ENCODE measurements around the gene OLIG2. TPM values are rescaled to one million over a fixed set of nuclear protein-coding genes. Genes with fewer than 3 reads are reported as not detected.

The OLIG2 gene
- polyA plus RNA-seq, 4 donors = not detected

DNA sequence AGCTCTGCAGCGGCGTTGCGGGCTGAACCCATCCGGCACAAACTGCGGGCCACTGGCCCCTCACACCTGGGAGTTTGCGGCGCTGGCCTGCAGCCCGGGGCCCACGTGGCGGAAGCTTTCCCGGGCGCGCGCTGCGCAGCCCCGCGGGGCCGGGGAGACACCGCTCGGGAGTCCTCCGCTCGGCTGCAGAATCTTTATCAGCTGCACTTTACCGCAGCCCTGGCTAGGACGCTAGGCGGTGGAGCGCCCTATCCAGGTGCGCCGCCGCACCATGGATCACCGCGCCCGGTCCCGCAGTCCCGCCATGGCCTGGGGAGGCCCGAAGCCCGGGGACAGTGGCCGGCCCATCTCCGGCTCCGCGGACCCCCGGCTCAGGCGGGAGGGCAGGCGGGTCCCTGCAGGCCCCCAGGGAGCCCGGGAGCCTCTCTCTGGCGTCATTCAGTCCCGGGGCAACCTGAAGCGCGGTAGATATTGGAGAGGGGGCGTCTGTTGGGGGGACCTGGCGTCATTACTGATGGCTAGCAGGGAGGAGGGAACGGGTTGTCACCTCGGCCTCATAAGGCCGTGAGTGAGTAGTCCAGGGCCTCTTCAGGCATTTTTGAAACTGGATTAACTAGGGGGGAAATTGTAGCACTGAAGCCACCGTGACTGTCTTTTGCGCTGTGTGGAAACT is 5.7 kb upstream of the OLIG2 start:
- no peak for DNase-seq (ENCODE audit: low read depth in 4 of 4, low spot score in 3 of 4)

DNA sequence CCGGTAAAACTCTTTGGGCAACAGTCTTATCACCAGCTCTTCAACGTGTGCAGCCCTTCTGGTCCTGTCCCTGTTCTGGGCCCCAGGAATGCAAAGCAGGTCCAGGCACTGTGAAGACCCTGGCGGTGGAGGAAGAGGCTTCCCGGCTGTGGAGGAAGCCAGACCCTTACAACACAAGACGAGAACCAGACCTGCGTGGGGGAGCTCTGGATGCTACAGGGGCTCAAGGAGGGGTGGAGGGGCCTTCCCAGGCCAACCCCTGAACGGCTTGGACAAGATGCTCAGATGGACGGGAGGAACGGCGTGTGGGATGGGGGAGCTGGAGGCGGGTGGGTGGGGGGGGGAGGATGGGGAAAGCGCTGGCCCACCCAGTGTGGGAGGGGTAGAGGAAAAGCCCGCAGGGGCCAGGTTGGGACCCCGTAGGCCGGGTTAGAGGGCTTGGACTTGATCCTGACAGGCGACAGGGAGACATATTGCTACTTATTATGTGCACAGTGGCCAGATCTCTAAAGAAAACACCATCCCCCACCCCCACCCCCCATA is 5.1 kb upstream of the OLIG2 start:
- DNase-seq (ENCODE audit: low read depth in 4 of 4, low spot score in 3 of 4) = no peak

DNA sequence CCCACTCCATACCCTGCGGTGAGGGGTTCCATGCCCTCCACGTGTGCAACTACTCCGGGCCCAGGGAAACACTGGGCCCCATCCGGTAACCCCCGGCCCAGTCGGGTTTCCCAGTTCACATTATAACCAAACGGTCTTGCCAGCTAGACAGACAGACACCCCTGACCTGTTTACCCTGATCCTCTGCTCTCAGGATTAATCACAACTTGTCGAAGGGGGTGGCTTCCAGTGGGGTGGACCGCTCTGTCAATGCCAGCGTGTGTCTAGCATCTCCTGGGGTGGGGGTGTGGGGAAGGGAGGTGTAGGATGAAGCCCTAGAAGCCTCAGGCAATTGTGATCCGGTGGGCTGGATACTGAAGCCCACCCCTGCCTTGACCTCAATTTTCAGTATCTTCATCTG is 4.6 kb upstream of the OLIG2 start:
- DNase-seq (ENCODE audit: low read depth in 4 of 4, low spot score in 3 of 4) = no peak

DNA sequence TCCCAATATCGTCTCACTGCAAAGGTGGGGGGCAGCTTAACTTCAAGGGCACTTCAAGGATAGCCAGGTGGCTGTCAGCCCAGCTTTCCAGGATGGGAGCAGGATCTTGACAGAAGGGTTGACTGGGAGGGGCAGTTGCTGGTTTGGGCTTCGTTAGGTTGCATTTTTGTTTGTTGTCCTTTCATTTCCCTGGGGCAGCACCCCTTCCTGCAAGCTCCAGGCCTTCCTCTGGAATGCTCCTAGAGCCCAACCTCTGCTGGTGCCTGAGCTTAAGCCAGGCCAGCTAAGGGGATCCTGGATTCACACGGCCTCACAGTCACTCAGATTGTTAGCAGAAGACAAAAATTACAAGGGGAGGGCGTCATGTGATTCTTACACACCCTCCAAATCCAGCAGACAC is 4.1 kb upstream of the OLIG2 start:
- DNase-seq (ENCODE audit: low read depth in 4 of 4, low spot score in 3 of 4) = no peak

DNA sequence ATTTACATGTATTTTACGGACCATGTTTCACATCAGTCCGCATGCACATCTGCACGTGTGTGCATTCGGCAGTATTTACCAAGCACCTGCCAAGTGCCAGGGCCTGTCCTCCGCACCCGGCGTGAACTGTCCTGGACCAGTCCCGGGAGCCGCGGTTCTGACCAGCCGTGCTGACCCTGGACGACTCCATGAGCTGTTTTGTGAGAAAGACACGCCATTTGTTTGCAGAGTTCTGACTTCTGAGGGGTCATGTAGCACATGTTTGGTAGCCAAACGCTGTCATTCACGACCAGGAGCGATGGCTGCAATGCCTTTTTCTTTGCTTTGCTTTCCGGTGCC is 3.3 kb upstream of the OLIG2 start:
- no peak for DNase-seq (ENCODE audit: low read depth in 4 of 4, low spot score in 3 of 4)

DNA sequence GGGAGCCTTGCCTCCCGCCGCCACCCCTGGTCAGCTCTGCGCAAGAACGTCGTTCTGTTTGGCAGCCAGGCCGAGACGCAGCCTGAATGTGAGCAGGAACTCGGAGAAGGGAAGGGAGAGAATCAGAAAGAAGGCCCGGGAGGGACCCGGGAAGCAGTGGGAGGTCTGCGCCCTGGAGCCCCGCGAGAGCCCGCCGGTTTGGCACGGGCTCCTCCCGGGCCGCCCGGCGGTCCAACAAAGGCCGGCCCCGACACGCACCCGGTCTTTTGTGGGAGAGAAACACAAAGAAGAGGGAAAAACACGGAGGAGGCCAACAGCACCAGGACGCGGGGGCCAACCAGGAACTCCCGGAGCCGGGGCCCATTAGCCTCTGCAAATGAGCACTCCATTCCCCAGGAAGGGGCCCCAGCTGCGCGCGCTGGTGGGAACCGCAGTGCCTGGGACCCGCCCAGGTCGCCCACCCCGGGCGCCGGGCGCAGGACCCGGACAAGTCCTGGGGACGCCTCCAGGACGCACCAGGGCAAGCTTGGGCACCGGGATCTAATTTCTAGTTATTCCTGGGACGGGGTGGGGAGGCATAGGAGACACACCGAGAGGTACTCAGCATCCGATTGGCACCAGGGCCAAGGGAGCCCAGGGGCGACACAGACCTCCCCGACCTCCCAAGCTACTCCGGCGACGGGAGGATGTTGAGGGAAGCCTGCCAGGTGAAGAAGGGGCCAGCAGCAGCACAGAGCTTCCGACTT is 2.7 kb upstream of the OLIG2 start:
- no peak for DNase-seq (ENCODE audit: low read depth in 4 of 4, low spot score in 3 of 4)

DNA sequence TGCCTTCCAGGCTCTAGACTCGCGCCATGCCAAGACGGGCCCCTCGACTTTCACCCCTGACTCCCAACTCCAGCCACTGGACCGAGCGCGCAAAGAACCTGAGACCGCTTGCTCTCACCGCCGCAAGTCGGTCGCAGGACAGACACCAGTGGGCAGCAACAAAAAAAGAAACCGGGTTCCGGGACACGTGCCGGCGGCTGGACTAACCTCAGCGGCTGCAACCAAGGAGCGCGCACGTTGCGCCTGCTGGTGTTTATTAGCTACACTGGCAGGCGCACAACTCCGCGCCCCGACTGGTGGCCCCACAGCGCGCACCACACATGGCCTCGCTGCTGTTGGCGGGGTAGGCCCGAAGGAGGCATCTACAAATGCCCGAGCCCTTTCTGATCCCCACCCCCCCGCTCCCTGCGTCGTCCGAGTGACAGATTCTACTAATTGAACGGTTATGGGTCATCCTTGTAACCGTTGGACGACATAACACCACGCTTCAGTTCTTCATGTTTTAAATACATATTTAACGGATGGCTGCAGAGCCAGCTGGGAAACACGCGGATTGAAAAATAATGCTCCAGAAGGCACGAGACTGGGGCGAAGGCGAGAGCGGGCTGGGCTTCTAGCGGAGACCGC is 2.0 kb upstream of the OLIG2 start:
- DNase-seq (ENCODE audit: low read depth in 4 of 4, low spot score in 3 of 4) = no peak

DNA sequence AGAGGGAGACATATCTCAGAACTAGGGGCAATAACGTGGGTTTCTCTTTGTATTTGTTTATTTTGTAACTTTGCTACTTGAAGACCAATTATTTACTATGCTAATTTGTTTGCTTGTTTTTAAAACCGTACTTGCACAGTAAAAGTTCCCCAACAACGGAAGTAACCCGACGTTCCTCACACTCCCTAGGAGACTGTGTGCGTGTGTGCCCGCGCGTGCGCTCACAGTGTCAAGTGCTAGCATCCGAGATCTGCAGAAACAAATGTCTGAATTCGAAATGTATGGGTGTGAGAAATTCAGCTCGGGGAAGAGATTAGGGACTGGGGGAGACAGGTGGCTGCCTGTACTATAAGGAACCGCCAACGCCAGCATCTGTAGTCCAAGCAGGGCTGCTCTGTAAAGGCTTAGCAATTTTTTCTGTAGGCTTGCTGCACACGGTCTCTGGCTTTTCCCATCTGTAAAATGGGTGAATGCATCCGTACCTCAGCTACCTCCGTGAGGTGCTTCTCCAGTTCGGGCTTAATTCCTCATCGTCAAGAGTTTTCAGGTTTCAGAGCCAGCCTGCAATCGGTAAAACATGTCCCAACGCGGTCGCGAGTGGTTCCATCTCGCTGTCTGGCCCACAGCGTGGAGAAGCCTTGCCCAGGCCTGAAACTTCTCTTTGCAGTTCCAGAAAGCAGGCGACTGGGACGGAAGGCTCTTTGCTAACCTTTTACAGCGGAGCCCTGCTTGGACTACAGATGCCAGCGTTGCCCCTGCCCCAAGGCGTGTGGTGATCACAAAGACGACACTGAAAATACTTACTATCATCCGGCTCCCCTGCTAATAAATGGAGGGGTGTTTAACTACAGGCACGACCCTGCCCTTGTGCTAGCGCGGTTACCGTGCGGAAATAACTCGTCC is 1.3 kb upstream of the OLIG2 start:
- no peak for DNase-seq (ENCODE audit: low read depth in 4 of 4, low spot score in 3 of 4)

DNA sequence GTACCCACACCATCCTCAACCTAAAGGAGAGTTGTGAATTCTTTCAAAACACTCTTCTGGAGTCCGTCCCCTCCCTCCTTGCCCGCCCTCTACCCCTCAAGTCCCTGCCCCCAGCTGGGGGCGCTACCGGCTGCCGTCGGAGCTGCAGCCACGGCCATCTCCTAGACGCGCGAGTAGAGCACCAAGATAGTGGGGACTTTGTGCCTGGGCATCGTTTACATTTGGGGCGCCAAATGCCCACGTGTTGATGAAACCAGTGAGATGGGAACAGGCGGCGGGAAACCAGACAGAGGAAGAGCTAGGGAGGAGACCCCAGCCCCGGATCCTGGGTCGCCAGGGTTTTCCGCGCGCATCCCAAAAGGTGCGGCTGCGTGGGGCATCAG is 638 bp upstream of the OLIG2 start:
- no peak for DNase-seq (ENCODE audit: low read depth in 4 of 4, low spot score in 3 of 4)

DNA sequence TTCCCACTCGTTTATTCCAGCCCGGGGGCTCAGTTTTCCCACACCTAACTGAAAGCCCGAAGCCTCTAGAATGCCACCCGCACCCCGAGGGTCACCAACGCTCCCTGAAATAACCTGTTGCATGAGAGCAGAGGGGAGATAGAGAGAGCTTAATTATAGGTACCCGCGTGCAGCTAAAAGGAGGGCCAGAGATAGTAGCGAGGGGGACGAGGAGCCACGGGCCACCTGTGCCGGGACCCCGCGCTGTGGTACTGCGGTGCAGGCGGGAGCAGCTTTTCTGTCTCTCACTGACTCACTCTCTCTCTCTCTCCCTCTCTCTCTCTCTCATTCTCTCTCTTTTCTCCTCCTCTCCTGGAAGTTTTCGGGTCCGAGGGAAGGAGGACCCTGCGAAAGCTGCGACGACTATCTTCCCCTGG is 716 bp downstream of the OLIG2 start:
- DNase-seq (ENCODE audit: low read depth in 4 of 4, low spot score in 3 of 4) = no peak

DNA sequence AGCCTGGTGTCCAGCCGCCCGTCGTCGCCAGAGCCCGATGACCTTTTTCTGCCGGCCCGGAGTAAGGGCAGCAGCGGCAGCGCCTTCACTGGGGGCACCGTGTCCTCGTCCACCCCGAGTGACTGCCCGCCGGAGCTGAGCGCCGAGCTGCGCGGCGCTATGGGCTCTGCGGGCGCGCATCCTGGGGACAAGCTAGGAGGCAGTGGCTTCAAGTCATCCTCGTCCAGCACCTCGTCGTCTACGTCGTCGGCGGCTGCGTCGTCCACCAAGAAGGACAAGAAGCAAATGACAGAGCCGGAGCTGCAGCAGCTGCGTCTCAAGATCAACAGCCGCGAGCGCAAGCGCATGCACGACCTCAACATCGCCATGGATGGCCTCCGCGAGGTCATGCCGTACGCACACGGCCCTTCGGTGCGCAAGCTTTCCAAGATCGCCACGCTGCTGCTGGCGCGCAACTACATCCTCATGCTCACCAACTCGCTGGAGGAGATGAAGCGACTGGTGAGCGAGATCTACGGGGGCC is 1.2 kb downstream of the OLIG2 start:
- no peak for DNase-seq (ENCODE audit: low read depth in 4 of 4, low spot score in 3 of 4)

DNA sequence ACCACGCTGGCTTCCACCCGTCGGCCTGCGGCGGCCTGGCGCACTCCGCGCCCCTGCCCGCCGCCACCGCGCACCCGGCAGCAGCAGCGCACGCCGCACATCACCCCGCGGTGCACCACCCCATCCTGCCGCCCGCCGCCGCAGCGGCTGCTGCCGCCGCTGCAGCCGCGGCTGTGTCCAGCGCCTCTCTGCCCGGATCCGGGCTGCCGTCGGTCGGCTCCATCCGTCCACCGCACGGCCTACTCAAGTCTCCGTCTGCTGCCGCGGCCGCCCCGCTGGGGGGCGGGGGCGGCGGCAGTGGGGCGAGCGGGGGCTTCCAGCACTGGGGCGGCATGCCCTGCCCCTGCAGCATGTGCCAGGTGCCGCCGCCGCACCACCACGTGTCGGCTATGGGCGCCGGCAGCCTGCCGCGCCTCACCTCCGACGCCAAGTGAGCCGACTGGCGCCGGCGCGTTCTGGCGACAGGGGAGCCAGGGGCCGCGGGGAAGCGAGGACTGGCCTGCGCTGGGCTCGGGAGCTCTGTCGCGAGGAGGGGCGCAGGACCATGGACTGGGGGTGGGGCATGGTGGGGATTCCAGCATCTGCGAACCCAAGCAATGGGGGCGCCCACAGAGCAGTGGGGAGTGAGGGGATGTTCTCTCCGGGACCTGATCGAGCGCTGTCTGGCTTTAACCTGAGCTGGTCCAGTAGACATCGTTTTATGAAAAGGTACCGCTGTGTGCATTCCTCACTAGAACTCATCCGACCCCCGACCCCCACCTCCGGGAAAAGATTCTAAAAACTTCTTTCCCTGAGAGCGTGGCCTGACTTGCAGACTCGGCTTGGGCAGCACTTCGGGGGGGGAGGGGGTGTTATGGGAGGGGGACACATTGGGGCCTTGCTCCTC is 1.9 kb downstream of the OLIG2 start:
- no peak for DNase-seq (ENCODE audit: low read depth in 4 of 4, low spot score in 3 of 4)

DNA sequence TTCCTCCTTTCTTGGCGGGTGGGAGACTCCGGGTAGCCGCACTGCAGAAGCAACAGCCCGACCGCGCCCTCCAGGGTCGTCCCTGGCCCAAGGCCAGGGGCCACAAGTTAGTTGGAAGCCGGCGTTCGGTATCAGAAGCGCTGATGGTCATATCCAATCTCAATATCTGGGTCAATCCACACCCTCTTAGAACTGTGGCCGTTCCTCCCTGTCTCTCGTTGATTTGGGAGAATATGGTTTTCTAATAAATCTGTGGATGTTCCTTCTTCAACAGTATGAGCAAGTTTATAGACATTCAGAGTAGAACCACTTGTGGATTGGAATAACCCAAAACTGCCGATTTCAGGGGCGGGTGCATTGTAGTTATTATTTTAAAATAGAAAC is 2.5 kb downstream of the OLIG2 start:
- DNase-seq (ENCODE audit: low read depth in 4 of 4, low spot score in 3 of 4) = no peak

DNA sequence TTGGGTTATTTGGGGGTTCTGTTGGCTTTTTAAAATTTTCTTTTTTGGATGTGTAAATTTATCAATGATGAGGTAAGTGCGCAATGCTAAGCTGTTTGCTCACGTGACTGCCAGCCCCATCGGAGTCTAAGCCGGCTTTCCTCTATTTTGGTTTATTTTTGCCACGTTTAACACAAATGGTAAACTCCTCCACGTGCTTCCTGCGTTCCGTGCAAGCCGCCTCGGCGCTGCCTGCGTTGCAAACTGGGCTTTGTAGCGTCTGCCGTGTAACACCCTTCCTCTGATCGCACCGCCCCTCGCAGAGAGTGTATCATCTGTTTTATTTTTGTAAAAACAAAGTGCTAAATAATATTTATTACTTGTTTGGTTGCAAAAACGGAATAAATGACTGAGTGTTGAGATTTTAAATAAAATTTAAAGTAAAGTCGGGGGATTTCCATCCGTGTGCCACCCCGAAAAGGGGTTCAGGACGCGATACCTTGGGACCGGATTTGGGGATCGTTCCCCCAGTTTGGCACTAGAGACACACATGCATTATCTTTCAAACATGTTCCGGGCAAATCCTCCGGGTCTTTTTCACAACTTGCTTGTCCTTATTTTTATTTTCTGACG is 3.1 kb downstream of the OLIG2 start:
- DNase-seq (ENCODE audit: low read depth in 4 of 4, low spot score in 3 of 4) = no peak

DNA sequence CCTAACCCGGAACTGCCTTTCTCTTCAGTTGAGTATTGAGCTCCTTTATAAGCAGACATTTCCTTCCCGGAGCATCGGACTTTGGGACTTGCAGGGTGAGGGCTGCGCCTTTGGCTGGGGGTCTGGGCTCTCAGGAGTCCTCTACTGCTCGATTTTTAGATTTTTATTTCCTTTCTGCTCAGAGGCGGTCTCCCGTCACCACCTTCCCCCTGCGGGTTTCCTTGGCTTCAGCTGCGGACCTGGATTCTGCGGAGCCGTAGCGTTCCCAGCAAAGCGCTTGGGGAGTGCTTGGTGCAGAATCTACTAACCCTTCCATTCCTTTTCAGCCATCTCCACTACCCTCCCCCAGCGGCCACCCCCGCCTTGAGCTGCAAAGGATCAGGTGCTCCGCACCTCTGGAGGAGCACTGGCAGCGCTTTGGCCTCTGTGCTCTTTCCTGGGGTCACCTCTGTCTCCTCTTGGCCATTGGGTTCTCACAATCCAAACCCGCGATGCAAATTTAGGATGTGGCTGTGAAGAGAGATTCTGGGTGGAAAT is 3.7 kb downstream of the OLIG2 start:
- DNase-seq (ENCODE audit: low read depth in 4 of 4, low spot score in 3 of 4) = no peak

DNA sequence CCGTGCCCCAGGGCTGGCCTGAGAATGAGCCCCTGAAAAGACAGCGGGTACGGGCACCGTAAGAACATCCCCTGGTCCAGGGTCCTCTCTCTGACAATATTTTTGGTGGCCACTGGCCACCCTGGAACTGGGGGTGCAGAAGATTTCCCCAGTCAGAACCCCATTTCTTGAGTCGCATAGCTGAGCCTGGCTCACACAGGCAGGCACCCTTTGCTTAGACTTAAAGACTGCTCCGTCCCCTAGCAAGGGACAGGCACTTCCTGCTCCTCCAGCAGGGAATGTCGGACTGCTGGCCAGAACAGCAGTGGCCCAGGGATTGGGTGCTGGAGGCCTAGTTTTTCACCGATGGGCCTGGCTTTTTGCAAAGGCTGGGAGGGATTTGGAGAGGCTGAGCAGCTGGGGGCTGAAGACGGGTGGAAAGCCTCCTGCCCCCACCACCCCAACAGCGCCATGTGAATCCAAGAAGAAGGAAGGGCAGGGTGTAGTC is 4.3 kb downstream of the OLIG2 start:
- no peak for DNase-seq (ENCODE audit: low read depth in 4 of 4, low spot score in 3 of 4)

DNA sequence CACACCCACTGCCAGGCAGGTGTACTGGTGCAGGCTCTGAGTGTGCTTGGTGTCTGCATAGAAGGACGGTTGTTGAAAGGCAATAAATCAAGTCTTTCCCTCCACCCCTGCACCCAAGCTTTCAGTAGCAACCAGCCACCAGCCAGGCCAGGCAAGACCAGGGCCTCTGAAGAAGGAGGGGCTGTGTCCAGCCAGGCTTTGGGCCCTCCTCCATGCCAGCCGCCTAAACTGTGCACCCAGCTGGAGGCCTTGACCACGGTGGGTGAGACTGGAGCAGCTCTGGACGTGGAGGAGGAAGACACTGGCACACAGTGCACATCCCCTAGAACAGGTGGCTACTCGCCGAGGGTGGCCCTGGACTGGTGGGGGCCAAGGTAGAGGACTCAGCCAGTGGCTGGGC is 4.9 kb downstream of the OLIG2 start:
- no peak for DNase-seq (ENCODE audit: low read depth in 4 of 4, low spot score in 3 of 4)

DNA sequence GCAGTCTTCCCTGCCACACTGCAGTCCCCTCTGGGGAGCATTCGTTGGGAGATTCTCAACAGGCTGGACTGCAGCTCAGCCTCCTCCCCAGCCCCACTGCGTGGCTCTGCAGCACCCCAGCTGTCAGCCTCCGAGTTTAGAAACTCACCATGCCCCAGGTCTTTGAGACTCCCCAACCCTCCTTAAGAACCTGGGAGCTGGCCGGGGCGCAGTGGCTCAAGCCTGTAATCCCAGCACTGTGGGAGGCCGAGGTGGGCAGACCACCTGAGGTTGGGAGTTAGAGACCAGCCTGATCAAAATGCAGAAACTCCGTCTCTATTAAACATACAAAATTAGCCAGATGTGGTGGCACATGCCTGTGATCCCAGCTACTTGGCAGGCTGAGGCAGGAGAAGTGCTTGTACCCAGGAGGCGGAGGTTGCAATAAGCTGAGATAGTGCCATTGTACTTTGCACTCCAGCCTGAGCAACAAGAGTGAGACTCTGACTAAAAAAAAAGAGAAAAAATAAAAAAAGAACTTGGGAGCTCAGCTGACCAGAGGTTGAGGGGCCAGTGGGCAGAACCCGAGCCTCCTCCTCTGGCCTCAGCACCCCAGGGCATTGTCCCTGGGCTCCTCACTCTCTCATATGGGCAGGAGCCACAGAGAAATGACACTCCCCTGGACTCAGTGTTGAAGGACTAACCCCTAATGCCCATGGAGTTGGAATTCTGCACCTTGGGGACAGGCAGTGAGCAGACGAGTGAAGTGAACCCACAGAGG is 5.6 kb downstream of the OLIG2 start:
- no peak for DNase-seq (ENCODE audit: low read depth in 4 of 4, low spot score in 3 of 4)
